GM12801 (cell line): ENCODE data around the gene SNAP47.

ENCODE experiments used
- TF ChIP-seq, protein P1 (sequence below): IDR thresholded peaks from one replicate; pipeline ENCODE4 v1.5.1; 2011; ENCODE audit warnings: control low read depth; ENCODE audit not compliant: insufficient read length; ENCODE audit errors: extremely low read depth

Gene SNAP47

DNA sequence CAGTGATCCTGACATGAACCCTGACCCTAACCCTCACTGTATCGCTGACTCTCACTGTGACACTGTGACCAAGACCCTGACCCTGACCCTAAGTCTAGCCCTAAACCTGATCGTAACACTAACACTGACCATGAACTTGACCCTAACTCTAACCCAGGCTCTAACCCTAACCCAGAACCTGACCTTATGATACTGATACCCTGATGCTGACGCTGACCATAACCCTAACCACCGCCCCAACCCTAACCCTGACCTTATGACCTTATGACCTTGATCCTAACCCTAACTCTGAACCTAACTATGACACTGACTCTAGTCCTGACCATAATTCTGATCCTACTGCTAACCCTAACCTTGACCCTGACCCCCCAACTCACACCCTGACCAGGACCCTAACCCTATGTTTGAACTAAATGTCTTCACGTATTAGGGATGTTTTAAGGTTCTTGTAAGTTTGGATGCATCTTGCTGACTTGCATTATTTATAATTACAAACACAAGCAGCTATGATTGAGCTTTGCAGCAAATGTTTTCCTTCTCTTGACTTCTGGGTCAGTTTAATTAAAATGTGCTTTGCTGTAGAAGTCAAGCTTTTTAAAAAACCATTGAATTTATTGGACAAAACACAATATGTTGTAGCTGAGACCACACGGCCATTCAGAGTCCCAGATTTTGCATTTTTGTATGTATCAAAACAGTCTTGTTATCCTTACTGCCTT, 56.3 kb downstream of the SNAP47 start:
- TF ChIP-seq, protein P1, sequence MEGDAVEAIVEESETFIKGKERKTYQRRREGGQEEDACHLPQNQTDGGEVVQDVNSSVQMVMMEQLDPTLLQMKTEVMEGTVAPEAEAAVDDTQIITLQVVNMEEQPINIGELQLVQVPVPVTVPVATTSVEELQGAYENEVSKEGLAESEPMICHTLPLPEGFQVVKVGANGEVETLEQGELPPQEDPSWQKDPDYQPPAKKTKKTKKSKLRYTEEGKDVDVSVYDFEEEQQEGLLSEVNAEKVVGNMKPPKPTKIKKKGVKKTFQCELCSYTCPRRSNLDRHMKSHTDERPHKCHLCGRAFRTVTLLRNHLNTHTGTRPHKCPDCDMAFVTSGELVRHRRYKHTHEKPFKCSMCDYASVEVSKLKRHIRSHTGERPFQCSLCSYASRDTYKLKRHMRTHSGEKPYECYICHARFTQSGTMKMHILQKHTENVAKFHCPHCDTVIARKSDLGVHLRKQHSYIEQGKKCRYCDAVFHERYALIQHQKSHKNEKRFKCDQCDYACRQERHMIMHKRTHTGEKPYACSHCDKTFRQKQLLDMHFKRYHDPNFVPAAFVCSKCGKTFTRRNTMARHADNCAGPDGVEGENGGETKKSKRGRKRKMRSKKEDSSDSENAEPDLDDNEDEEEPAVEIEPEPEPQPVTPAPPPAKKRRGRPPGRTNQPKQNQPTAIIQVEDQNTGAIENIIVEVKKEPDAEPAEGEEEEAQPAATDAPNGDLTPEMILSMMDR: no peak

DNA sequence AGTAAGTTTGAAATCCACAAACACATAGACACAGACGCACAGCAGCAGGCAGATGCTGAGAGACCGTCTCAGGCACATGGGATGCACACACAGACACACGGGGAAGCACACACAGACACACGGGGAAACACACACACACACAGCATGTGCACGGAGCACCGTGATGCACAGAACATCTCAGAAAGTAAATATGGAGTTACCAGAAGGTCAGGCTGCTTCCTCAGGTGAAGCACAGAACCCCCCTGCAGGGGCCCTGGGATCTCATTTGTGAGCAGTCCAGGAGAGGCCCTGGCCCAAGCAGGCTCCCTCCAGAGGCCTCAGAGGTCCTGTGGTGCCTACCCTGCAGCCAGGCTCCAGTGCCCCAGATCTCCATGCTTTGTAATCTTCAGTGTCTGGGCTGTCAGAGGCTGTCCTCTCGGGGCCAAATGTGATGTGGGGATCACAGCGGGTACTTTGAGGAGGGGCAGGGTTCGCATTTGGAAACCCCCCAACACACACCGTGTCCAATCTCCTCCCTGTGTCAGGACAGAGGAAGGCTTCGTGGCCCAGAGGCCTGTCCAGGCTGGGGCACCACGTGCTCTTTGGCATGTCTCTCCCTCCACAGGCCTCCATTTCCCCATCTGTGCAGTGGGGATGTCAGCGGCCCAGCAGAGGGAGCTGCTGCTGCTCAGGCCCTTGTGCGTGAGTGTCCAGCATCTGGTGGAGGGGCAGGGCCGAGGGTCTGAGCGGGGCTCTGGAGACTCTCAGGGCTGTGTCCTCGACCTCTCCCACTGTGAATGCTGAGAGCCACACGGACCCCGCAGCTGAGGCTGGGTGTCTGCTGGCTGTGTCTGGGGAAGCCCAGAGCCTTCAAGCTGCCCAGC, 57.2 kb downstream of the SNAP47 start:
- TF ChIP-seq, protein P1: no peak

DNA sequence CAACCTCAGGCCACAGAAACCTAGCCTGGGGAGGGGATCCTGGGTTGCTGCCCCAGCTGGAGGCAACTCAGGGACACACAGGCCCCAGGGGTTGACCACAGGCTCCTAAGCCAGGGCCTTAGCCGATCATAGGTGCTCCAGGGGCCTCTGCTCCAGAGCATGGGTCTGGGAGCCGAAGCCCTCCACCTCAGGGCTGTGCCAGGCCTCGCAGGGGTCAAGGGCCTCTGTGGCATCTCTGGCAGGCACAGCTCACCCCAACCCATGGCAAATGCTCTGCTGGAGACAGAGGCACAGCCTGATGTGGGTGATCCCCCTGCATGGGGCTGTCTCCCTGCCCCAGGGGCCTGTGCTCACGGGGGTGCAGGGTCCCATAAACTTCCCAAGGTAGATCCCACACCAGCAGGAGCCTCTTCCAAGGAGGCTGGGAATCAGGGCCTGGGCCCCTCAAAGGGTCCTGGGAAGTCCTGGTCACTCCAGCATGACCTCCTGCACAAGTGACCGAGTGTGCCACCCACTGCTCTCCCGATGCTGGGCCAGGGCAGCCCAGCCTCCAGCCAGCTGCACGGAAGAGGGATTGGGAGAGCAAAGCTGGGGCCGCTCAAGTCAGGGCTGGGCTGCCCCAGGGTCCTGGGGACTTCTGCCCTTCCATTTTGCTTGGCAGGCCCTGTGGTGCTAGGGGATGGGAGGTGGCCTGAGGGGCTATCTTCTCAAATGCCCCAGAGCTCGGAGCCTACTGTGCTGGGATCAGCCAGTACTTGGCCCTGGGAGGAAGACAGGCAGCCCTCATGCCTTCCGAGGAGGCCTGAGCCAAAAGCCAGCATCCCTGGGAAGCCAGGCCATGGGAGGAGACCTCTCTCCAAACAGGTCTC, 58.1 kb downstream of the SNAP47 start:
- TF ChIP-seq, protein P1: no peak

DNA sequence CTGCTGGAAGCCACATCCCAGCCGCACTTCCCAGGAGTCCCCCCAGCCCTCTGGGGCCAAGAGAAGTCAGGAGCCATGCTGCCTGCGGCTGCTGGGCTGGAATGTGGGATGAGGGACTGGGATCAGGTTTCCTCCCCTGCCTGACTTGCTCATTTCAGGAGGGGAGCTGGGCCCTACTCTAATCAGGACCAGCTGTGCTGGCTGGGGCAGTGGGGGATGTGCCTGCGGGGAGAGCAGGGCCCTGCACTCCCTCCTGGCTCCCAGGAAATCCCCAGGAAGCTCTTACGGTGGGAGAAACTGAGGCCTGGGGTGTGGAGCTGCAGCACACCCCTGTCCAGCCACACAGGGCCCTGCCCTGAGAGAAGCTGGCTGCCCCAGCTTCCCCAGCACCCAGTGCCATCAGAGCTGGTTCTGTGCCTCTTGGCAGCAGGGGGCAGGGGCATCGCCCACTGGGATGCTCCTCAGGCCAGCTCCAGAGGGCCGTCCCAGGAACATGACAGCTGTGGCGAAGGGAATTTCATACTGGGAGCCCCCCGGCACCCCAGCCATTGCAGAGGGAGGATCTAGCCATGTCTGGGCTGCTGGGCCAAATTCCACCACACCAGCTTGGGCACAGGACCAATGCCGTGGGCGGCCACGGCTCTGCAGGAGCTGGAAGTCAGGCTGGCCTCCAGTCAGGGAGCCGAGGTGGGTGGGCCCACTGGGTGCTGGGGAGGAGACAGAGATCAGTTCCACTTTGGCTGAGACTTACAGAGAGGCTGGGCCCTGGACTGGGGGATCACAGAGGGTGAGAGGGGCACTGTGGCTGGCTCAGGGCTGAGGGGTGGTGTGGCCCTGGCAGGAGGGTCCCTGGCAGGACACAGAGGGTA, 58.9 kb downstream of the SNAP47 start:
- TF ChIP-seq, protein P1: no peak

DNA sequence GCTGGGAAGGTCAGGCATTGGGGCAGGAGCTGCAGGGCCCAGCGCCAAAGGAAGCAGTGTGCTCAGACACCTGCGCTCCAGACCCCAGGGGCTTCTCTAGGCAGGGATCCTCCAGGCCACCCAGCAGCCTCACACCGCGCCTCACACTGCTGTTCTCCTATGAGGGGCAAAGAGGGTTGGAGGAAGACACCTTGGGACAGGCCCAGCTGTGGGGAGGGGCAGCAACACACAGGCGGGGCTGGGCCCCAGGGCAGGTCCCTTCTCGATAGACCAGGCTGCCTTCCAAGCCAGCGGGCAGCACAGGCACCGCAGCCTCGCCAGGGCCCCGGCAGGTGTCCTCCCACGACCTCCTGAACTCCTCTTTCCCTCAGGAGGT, 59.6 kb downstream of the SNAP47 start:
- TF ChIP-seq, protein P1: no peak

DNA sequence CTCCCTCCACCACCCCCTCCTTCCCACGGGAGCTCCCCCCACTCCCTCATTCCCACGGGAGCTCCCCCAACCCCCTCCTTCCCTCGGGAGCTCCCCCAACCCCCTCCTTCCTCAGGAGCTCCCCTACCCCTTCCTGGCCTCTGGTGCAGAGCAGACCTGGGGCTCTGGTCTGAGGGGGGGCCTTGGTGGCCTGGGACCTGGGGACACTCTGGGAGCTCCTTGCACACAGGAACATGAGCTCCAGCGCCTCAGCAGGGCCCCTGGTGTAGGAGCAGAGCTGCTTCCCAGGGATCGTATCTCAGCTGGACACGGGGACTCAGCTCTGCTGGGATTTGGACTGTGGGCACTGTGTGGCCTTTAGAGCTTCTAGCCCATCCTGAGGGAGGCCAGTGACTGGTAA, 60.5 kb downstream of the SNAP47 start:
- TF ChIP-seq, protein P1: no peak
